Pancreas (tissue), 10 donors: Measurements from ENCODE around the gene CLCNKB. TPM values are rescaled to one million over a fixed set of nuclear protein-coding genes. Genes with fewer than 3 reads are reported as not detected.
"Not testable (repeated sequence)": the region's sequence is repeated elsewhere in the genome, so short reads cannot be mapped to it uniquely, and the experiment has no call there.

Experiments used
- ATAC-seq, 4 donors: fragments of 200-7000 bp; cut with Tn5 transposase; one replicate each; pipeline versions ENCODE4 v1.8.0 to v1.9.1; 2020; ENCODE audit warnings: mild to moderate bottlenecking in 4 of 4, moderate library complexity in 4 of 4
- DNase-seq, 6 donors: peaks; one replicate each; pipeline ENCODE4 v3.0.0-alpha.2; 2020
- FAIRE-seq: peaks from 2 replicates; lab custom pipeline; 2012; peaks lifted over from hg19 to GRCh38; lab: Jason Lieb, UNC
- H3K27ac ChIP-seq, 4 donors: fragments of 200-600 bp; sonication (generic); 1 replicate in 3 of 4; 2 replicates in 1 of 4; pipeline versions ENCODE4 v1.5.0 to v1.8.0; 2020
- H3K27me3 ChIP-seq, 4 donors: fragments of 200-600 bp; one replicate each; pipeline ENCODE4 v1.8.0; 2021
- H3K36me3 ChIP-seq, 3 donors: fragments of 200-600 bp; sonication (generic) in 1 of 3; one replicate each; pipeline versions ENCODE4 v1.5.0 to v1.8.0; 2020 to 2021
- H3K4me1 ChIP-seq, 3 donors: fragments of 200-600 bp; one replicate each; pipeline ENCODE4 v1.8.0; 2021
- H3K4me3 ChIP-seq, 4 donors: fragments of 200-600 bp; sonication (generic) in 2 of 4; one replicate each; pipeline versions ENCODE4 v1.5.0 to v1.8.0; 2020 to 2021
- H3K9me3 ChIP-seq, 4 donors: fragments of 200-600 bp; one replicate each; pipeline ENCODE4 v1.8.0; 2021
- WGBS, 2 donors: extraction: QIAGEN DNeasy Blood & Tissue Kit; methylation state at CpG; one replicate each; pipeline ENCODE4 v1.1.7; 2013; 5-methylcytosine and 5-hydroxymethylcytosine counted together
- intact Hi-C, 3 donors: fragments of 100-400 bp; cut with DNase I; formaldehyde crosslinking; loops; one replicate each; pipeline versions ENCODE4 v1.11.1 to v1.14.2; 2022
- polyA plus RNA-seq, 2 donors: library from polyadenylated mRNA; stranded (reverse); fragments of 200-250 nt; gene quantifications; one replicate each; pipeline ENCODE4 v1.2.3, GENCODE V29; 2013
- total RNA-seq, 6 donors: library from RNA; stranded (reverse); fragmentation: NEBNext Ultra II Directional in 4 of 6; extraction: Animal tissue kit (Norgen Biotek cat#: 25700) in 4 of 6; gene quantifications; one replicate each; pipeline versions ENCODE4 v1.2.1 to v1.2.4, GENCODE V29; 2021 to 2023
- TF ChIP-seq, protein P1 (sequence below), 4 donors: fragments of 200-600 bp; sonication (generic) in 3 of 4; IDR thresholded peaks; one replicate each; pipeline versions ENCODE4 v1.5.0 to v1.8.0; 2021; ENCODE audit warnings: antibody characterized with exemption in 4 of 4
- donor health status: healthy with polysubstance abuse.
- donor health status: DM: no; HTN: no; CAD: no; lungs with moderate emphysema.
- donor health status: DM: no; HTN: no; CAD: no.
- donor health status: control.
- donor health status: control.
- donor health status: Bipolar disorder and iron deficiency.
- donor health status: DM: yes; HTN: yes; CAD: no.
- donor health status: DM: no; HTN: no; CAD: no.
- donor health status: DM: no; HTN: no; CAD: no.
- donor health status: DM: yes; HTN: yes; CAD: no.

CLCNKB gene
- total and polyA plus RNA-seq, 8 donors, result 0.54 to 1.7 (median 0.93) TPM

DNA sequence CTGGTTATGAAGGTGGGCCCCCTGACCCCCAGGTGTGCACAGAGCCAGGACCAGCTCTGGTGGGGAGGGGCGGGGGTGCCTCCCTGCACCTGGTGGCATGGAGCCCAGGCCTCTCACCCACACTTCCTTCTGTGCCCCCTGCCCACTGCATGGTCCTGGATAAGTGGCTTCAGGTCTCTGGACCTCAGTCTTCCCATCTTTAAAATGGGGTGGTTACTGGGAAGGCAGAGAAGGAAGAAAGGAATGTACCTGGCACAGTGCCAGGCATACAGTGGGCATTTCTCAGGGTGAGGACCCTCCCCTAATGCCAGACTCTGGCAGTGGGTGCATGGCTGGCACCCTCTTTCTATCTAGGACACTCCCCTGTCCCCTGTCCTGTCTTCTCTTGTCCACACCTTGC is 14.3 kb upstream of the CLCNKB start:
- DNase-seq (peak in 1 of 6 donors; percentile 41), ATAC-seq (no peak), FAIRE-seq (no peak)
- TF ChIP-seq, protein P1, sequence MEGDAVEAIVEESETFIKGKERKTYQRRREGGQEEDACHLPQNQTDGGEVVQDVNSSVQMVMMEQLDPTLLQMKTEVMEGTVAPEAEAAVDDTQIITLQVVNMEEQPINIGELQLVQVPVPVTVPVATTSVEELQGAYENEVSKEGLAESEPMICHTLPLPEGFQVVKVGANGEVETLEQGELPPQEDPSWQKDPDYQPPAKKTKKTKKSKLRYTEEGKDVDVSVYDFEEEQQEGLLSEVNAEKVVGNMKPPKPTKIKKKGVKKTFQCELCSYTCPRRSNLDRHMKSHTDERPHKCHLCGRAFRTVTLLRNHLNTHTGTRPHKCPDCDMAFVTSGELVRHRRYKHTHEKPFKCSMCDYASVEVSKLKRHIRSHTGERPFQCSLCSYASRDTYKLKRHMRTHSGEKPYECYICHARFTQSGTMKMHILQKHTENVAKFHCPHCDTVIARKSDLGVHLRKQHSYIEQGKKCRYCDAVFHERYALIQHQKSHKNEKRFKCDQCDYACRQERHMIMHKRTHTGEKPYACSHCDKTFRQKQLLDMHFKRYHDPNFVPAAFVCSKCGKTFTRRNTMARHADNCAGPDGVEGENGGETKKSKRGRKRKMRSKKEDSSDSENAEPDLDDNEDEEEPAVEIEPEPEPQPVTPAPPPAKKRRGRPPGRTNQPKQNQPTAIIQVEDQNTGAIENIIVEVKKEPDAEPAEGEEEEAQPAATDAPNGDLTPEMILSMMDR (IDR thresholded peaks at IDR 0.05), result no peak
- no peaks in the 10 kb centered on the region for H3K9me3 ChIP-seq
- no peak overlapping the region for H3K4me3 ChIP-seq
- WGBS, 2 donors, result 79 to 89% methylated on average over 1 of the region's 1 CpG
- H3K27me3 ChIP-seq, result no peaks in the 10 kb centered on the region
- intact Hi-C loops, result no loop called here
- no peak overlapping the region for H3K27ac ChIP-seq
- no peaks in the 10 kb centered on the region for H3K36me3 ChIP-seq
- H3K4me1 ChIP-seq, result peaks cover 0 to 7% (median 7%) of the 10 kb centered on the region in 3 donors

DNA sequence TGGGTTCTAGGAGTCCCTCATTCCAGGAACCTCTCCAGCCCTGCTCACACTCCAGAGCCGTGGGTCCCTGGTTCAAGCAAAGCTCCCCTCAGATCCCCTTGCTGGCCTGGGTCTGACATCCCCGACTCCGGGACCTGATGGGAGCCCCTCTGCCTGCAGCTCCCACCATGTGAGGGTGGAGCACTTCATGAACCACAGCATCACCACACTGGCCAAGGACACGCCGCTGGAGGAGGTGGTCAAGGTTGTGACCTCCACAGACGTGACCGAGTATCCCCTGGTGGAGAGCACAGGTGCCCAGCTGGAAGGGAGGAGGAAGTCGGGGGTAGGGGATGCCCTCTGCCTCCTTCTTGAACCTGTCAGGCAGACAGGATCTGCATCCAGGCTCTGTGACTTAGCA is 12.0 kb upstream of the CLCNKB start:
- Histone ChIP-seq H3K4me3 (no peak overlapping the region), H3K4me1 (peaks cover 0 to 7% (median 7%) of the 10 kb centered on the region in 3 donors), H3K27me3 (no peaks in the 10 kb centered on the region), H3K9me3 (no peaks in the 10 kb centered on the region), H3K36me3 (no peaks in the 10 kb centered on the region), H3K27ac (no peak overlapping the region)
- peak in 1 of 6 donors; percentile 65 for DNase-seq
- 68 to 86% methylated on average over 8 of the region's 8 CpGs for WGBS, 2 donors
- TF ChIP-seq, protein P1 (IDR thresholded peaks at IDR 0.05), result no peak
- intact Hi-C loops, result no loop called here
- FAIRE-seq, result no peak
- ATAC-seq, result no peak

- 53 to 58% methylated on average over 17 to 18 of the region's 18 CpGs for WGBS, 2 donors
- FAIRE-seq (no peak), DNase-seq (peak; percentile 74 to 92 (median 85)), ATAC-seq (peak; percentile 78 to 99 (median 96))
- Histone ChIP-seq H3K4me3 (no peak overlapping the region), H3K9me3 (no peaks in the 10 kb centered on the region), H3K36me3 (no peaks in the 10 kb centered on the region), H3K27me3 (no peaks in the 10 kb centered on the region), H3K27ac (no peak overlapping the region), H3K4me1 (no peaks in the 10 kb centered on the region)
- intact Hi-C loops, result no loop called here
- TF ChIP-seq, protein P1 (IDR thresholded peaks at IDR 0.05), result peak; percentile 79 to 98 (median 92)
These were observed 11.0 kb upstream of the CLCNKB start for GRCh38 chr1:16032388-16033102.

- 52 to 58% methylated on average over 7 of the region's 7 CpGs for WGBS, 2 donors
- DNase-seq, H3K36me3 ChIP-seq, H3K27ac ChIP-seq, FAIRE-seq, H3K4me3 ChIP-seq, ATAC-seq, H3K27me3 ChIP-seq, H3K9me3 ChIP-seq, H3K4me1 ChIP-seq, intact Hi-C loops: not testable (repeated sequence)
These were observed 10.4 kb upstream of the CLCNKB start for GRCh38 chr1:16033103-16033632.

DNA sequence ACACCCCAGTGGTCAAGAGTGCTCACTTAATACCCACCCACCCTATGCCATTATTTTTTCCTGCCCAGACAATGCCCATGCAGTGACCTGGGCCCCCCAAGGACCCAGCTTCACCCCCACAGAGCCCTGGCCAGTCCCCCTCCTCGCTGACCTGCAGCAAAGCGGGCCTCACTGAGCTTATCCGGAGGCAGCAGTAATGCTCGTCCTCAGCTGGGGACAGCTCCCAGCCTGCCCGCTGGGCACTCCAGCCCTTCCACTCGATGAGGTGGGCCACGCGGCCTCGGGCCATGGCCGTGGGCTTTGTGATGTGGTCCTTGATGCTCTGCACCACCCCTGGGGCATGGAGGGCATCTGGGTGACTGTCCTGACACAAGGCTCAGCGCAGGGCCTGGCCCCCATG is 7.1 kb upstream of the CLCNKB start:
- H3K27me3 ChIP-seq, H3K36me3 ChIP-seq, intact Hi-C loops, H3K4me3 ChIP-seq, H3K27ac ChIP-seq, FAIRE-seq, H3K9me3 ChIP-seq, ATAC-seq, H3K4me1 ChIP-seq: not testable (repeated sequence)
- peak in 1 of 6 donors; percentile 62 for DNase-seq
- WGBS, 2 donors, result 76 to 85% methylated on average over 10 of the region's 11 CpGs

- DNase-seq, result peak in 1 of 6 donors; percentile 37
- no peak for FAIRE-seq
- intact Hi-C loops, result no loop called here
- ATAC-seq, result no peak
- Histone ChIP-seq H3K27me3 (no peaks in the 10 kb centered on the region), H3K9me3 (no peaks in the 10 kb centered on the region), H3K4me1 (peaks cover 0 to 4% (median 0%) of the 10 kb centered on the region in 3 donors), H3K4me3 (no peak overlapping the region), H3K36me3 (no peaks in the 10 kb centered on the region), H3K27ac (no peak overlapping the region)
- WGBS, 2 donors, result 68 to 77% methylated on average over 4 of the region's 4 CpGs
- TF ChIP-seq, protein P1 (IDR thresholded peaks at IDR 0.05), result no peak
These were observed 5.0 kb upstream of the CLCNKB start for GRCh38 chr1:16038620-16038912.

GRCh38 chr1:16039871-16040270 is 3.7 kb upstream of the CLCNKB start:
- not testable (repeated sequence) for H3K4me3 ChIP-seq, H3K27me3 ChIP-seq, H3K9me3 ChIP-seq, H3K27ac ChIP-seq, FAIRE-seq, ATAC-seq, H3K36me3 ChIP-seq, H3K4me1 ChIP-seq
- DNase-seq, result peak in 1 of 6 donors; percentile 57
- WGBS, 2 donors, result 67 to 75% methylated on average over 7 to 8 of the region's 8 CpGs
- intact Hi-C loops, result loop anchor here in 1 of 3 donors (10.0 kb wide), 1 partner anchor 235 kb away; the partner anchor contains the start of gene UQCRHL
